ENCODE measurements around the gene CACNA1D.

CACNA1D gene

DNA sequence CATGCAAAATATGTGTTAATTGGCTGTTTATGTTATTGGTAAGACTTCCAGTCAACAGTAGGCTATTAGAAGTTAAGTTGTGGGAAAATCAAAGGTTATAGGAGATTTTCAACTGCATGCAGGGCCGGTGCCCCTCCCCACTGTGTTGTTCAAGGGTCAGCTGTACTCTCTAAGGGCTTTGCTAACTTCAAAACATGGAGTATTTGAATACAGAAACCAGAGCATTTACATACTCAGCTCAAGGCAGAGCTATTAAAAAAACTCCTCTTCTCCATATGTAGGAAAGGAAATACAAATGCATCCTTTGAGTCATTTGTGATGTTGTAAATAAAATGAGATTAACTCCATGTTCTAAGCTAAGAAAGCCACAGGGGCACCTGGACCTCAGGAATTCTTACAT is 368.7 kb downstream of the CACNA1D start:
- no peak for DNase-seq
